ENCODE data around the gene GALNT3. TPM values are rescaled to one million over a fixed set of nuclear protein-coding genes. Genes with fewer than 3 reads are reported as not detected.

GALNT3 gene
- total RNA-seq, 1 experiment from 2014 or later, result 79.8 TPM

- Mint-ChIP-seq H3K36me3 (ENCODE audit: insufficient read depth, unreplicated experiment) (no peaks in the 10 kb centered on the region), H3K4me3 (ENCODE audit: low read depth, unreplicated experiment) (no peak overlapping the region), H3K9me3 (ENCODE audit: low read depth, unreplicated experiment) (no peaks in the 10 kb centered on the region), H3K27me3 (ENCODE audit: unreplicated experiment) (no peaks in the 10 kb centered on the region), H3K4me1 (ENCODE audit: low read depth, unreplicated experiment) (peaks cover 14% of the 10 kb centered on the region), H3K27ac (ENCODE audit: unreplicated experiment) (no peak overlapping the region)
- no TSS peak for BruUV-seq (replicated peaks)
- DNase-seq, result no peak
- TF ChIP-seq CTCF (IDR thresholded peaks at IDR 0.05; ENCODE audit: unreplicated experiment), result no peak
- CTCF ChIA-PET, result no interaction called here
- intact Hi-C loops (cut with micrococcal nuclease; ENCODE audit: unreplicated experiment), result no loop called here
These were observed 33.2 kb upstream of the GALNT3 start for GRCh38 chr2:165827016-165827920.

- intact Hi-C loops (cut with micrococcal nuclease; ENCODE audit: unreplicated experiment), result no loop called here
- Mint-ChIP-seq H3K27me3 (ENCODE audit: unreplicated experiment) (no peaks in the 10 kb centered on the region), H3K36me3 (ENCODE audit: insufficient read depth, unreplicated experiment) (no peaks in the 10 kb centered on the region), H3K4me3 (ENCODE audit: low read depth, unreplicated experiment) (no peak overlapping the region), H3K9me3 (ENCODE audit: low read depth, unreplicated experiment) (no peaks in the 10 kb centered on the region), H3K4me1 (ENCODE audit: low read depth, unreplicated experiment) (peaks cover 14% of the 10 kb centered on the region), H3K27ac (ENCODE audit: unreplicated experiment) (no peak overlapping the region)
- CTCF ChIA-PET, result no interaction called here
- no TSS peak for BruUV-seq (replicated peaks)
- no peak for TF ChIP-seq CTCF (IDR thresholded peaks at IDR 0.05; ENCODE audit: unreplicated experiment)
- DNase-seq, result peak; percentile 31
These were observed 31.0 kb upstream of the GALNT3 start for GRCh38 chr2:165825041-165825440.

- H3K9me3 Mint-ChIP-seq (ENCODE audit: low read depth, unreplicated experiment), result no peaks in the 10 kb centered on the region
- no peak for DNase-seq
- intact Hi-C loops (cut with micrococcal nuclease; ENCODE audit: unreplicated experiment), result no loop called here
- no TSS peak for BruUV-seq (replicated peaks)
- H3K27ac Mint-ChIP-seq (ENCODE audit: unreplicated experiment), result no peak overlapping the region
- no peak overlapping the region for H3K4me3 Mint-ChIP-seq (ENCODE audit: low read depth, unreplicated experiment)
- CTCF ChIA-PET, result no interaction called here
- no peak for TF ChIP-seq CTCF (IDR thresholded peaks at IDR 0.05; ENCODE audit: unreplicated experiment)
- H3K36me3 Mint-ChIP-seq (ENCODE audit: insufficient read depth, unreplicated experiment), result no peaks in the 10 kb centered on the region
- peaks cover 18% of the 10 kb centered on the region for H3K4me1 Mint-ChIP-seq (ENCODE audit: low read depth, unreplicated experiment)
- no peaks in the 10 kb centered on the region for H3K27me3 Mint-ChIP-seq (ENCODE audit: unreplicated experiment)
These were observed 26.2 kb upstream of the GALNT3 start for GRCh38 chr2:165820296-165820695.

- no peak overlapping the region for H3K4me3 Mint-ChIP-seq (ENCODE audit: low read depth, unreplicated experiment)
- no TSS peak for BruUV-seq (replicated peaks)
- no peaks in the 10 kb centered on the region for H3K36me3 Mint-ChIP-seq (ENCODE audit: insufficient read depth, unreplicated experiment)
- intact Hi-C loops (cut with micrococcal nuclease; ENCODE audit: unreplicated experiment), result no loop called here
- no peaks in the 10 kb centered on the region for H3K9me3 Mint-ChIP-seq (ENCODE audit: low read depth, unreplicated experiment)
- no peaks in the 10 kb centered on the region for H3K27me3 Mint-ChIP-seq (ENCODE audit: unreplicated experiment)
- no peak for DNase-seq
- H3K4me1 Mint-ChIP-seq (ENCODE audit: low read depth, unreplicated experiment), result peaks cover 11% of the 10 kb centered on the region
- CTCF ChIA-PET, result no interaction called here
- no peak for TF ChIP-seq CTCF (IDR thresholded peaks at IDR 0.05; ENCODE audit: unreplicated experiment)
- no peak overlapping the region for H3K27ac Mint-ChIP-seq (ENCODE audit: unreplicated experiment)
These were observed 24.9 kb upstream of the GALNT3 start for GRCh38 chr2:165818920-165819319.

All from Calu3 (cell line).